Sigmoid colon (tissue), 7 donors: Measurements from ENCODE around the gene PLAAT5. TPM values are rescaled to one million over a fixed set of nuclear protein-coding genes. Genes with fewer than 3 reads are reported as not detected.
"Not testable (repeated sequence)": the region's sequence is repeated elsewhere in the genome, so short reads cannot be mapped to it uniquely, and the experiment has no call there.

Experiments used
- DNase-seq: peaks from one replicate; pipeline ENCODE4 v3.0.0-alpha.2; 2019
- H3K27ac ChIP-seq, 4 donors: fragments of 200-600 bp; sonication (generic); one replicate each; pipeline ENCODE4 v1.5.1; 2016 to 2019; ENCODE audit warnings: mild to moderate bottlenecking in 1 of 4
- H3K27me3 ChIP-seq, 3 donors: fragments of 200-600 bp; sonication (generic); one replicate each; pipeline ENCODE4 v1.5.1; 2019; ENCODE audit warnings: mild to moderate bottlenecking in 1 of 3
- H3K36me3 ChIP-seq, 4 donors: fragments of 200-600 bp; sonication (generic); one replicate each; pipeline ENCODE4 v1.5.1; 2016 to 2019
- H3K4me1 ChIP-seq, 4 donors: fragments of 200-600 bp; sonication (generic); one replicate each; pipeline ENCODE4 v1.5.1; 2017 to 2019
- H3K4me3 ChIP-seq, 4 donors: fragments of 200-600 bp; sonication (generic); one replicate each; pipeline ENCODE4 v1.5.1; 2017 to 2019; ENCODE audit warnings: mild to moderate bottlenecking in 2 of 4, moderate library complexity in 1 of 4
- H3K9me3 ChIP-seq, 4 donors: fragments of 200-600 bp in 3 of 4; sonication (generic) in 3 of 4; one replicate each; pipeline versions ENCODE4 v1.5.1 to v1.6.1; 2013 to 2019
- EP300 ChIP-seq, 4 donors: sonication (generic); formaldehyde crosslinking; IDR thresholded peaks; one replicate each; pipeline ENCODE4 v1.6.1; 2017; ENCODE audit warnings: antibody characterized with exemption in 4 of 4
- POLR2A ChIP-seq, 2 donors: fragments of 450-650 bp; IDR thresholded peaks; one replicate each; pipeline ENCODE4 v1.6.1; 2016; ENCODE audit warnings: antibody characterized with exemption in 2 of 2, mild to moderate bottlenecking in 2 of 2, moderate library complexity in 2 of 2
- POLR2AphosphoS5 ChIP-seq, 4 donors: sonication (generic); formaldehyde crosslinking; IDR thresholded peaks; one replicate each; pipeline ENCODE4 v1.6.1; 2017; ENCODE audit warnings: antibody characterized with exemption in 4 of 4
- WGBS, 2 donors: extraction: QIAGEN DNeasy Blood & Tissue Kit; methylation state at CpG; one replicate each; pipeline ENCODE4 v1.1.7; 2013; 5-methylcytosine and 5-hydroxymethylcytosine counted together
- intact Hi-C: fragments of 100-400 bp; cut with DNase I; formaldehyde crosslinking; loops from one replicate; pipeline ENCODE4 v1.15.1; 2023
- polyA plus RNA-seq, 3 donors: library from polyadenylated mRNA; stranded (reverse); fragments of 200-250 nt; gene quantifications; one replicate each; pipeline ENCODE4 v1.2.3, GENCODE V29; 2013
- total RNA-seq, 4 donors: library from RNA; depleted of rRNA; stranded (reverse); fragments of >200 nt; gene quantifications; one replicate each; pipeline ENCODE4 v1.1.0, GENCODE V29; 2016
- TF ChIP-seq, protein P1 (sequence below), 4 experiments: fragments of 450-650 bp in 3 of 4; fragments of 200-600 bp in 1 of 4; IDR thresholded peaks; one replicate each; pipeline ENCODE4 v1.5.1; 2016 to 2019; ENCODE audit warnings: antibody characterized with exemption in 4 of 4, mild to moderate bottlenecking in 3 of 4, moderate library complexity in 2 of 4
- donor health status: healthy with polysubstance abuse.
- donor health status: Bipolar disorder and iron deficiency.
- donor health status: healthy.

PLAAT5 gene
- total and polyA plus RNA-seq, 7 donors: 1.2 to 8.4 (median 2.3) TPM; not detected in 1

DNA sequence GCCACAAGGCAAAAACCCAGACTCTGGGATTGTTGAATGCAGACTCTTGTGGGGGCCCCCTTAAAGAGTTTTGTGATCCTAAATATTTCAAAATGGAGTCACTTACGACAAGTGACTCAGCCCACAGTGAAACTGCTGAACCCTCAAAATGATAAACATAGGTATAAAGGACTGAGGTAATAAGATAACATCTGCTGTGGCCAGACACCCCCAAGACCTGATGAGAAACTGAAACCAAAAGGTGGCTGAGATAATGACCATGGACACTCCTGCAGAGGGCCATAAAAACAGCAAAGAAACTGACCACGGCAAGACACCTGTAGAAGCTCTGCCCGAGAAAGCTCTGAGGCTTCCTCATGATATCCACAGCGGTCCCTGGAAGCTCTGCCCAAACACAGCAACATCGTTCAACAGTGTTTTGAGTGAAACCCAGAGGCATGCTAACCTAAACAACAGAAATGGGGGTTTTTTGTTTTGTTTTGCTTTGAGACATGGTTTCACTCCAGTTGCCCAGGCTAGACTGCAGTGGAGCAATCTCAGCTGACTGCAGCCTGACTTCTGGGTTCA is 44.0 kb upstream of the PLAAT5 start:
- H3K27ac ChIP-seq: no peak overlapping the region
- H3K4me3 ChIP-seq: no peak overlapping the region
- TF ChIP-seq POLR2AphosphoS5 (IDR thresholded peaks at IDR 0.05): no peak
- TF ChIP-seq EP300 (IDR thresholded peaks at IDR 0.05): no peak
- TF ChIP-seq POLR2A (IDR thresholded peaks at IDR 0.05): no peak
- TF ChIP-seq, protein P1, sequence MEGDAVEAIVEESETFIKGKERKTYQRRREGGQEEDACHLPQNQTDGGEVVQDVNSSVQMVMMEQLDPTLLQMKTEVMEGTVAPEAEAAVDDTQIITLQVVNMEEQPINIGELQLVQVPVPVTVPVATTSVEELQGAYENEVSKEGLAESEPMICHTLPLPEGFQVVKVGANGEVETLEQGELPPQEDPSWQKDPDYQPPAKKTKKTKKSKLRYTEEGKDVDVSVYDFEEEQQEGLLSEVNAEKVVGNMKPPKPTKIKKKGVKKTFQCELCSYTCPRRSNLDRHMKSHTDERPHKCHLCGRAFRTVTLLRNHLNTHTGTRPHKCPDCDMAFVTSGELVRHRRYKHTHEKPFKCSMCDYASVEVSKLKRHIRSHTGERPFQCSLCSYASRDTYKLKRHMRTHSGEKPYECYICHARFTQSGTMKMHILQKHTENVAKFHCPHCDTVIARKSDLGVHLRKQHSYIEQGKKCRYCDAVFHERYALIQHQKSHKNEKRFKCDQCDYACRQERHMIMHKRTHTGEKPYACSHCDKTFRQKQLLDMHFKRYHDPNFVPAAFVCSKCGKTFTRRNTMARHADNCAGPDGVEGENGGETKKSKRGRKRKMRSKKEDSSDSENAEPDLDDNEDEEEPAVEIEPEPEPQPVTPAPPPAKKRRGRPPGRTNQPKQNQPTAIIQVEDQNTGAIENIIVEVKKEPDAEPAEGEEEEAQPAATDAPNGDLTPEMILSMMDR (IDR thresholded peaks at IDR 0.05): no peak
- DNase-seq: no peak
- peaks cover 0 to 30% (median 26%) of the 10 kb centered on the region in 4 donors for H3K4me1 ChIP-seq
- peaks cover 0 to 2% (median 0%) of the 10 kb centered on the region in 4 donors for H3K36me3 ChIP-seq
- intact Hi-C loops: loop anchor here (1.0 kb wide), 1 partner anchor 42 kb away; no protein-coding TSS in a partner anchor
- no peaks in the 10 kb centered on the region for H3K9me3 ChIP-seq
- H3K27me3 ChIP-seq: no peaks in the 10 kb centered on the region
- 68 to 72% methylated on average over 5 of the region's 5 CpGs for WGBS, 2 donors

DNA sequence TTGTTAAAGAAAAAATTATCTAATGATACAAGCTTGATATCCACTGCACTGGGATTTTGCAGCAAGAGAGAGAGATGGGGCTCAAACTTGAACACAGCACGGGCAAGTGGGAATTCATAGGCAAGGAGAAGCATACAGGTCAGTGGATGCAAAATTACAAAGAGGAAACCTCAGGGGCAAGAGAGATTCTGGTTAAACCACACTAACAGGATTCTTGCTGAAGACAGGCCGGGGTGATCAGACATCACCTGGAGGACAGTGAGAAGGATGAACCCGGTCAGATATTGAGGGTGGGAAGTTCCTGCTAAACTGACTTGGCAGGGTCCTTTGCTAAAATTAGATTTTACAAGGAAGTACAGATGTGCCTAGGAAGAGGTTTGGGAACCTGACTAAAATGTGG is 43.1 kb upstream of the PLAAT5 start:
- H3K27ac ChIP-seq: no peak overlapping the region

DNA sequence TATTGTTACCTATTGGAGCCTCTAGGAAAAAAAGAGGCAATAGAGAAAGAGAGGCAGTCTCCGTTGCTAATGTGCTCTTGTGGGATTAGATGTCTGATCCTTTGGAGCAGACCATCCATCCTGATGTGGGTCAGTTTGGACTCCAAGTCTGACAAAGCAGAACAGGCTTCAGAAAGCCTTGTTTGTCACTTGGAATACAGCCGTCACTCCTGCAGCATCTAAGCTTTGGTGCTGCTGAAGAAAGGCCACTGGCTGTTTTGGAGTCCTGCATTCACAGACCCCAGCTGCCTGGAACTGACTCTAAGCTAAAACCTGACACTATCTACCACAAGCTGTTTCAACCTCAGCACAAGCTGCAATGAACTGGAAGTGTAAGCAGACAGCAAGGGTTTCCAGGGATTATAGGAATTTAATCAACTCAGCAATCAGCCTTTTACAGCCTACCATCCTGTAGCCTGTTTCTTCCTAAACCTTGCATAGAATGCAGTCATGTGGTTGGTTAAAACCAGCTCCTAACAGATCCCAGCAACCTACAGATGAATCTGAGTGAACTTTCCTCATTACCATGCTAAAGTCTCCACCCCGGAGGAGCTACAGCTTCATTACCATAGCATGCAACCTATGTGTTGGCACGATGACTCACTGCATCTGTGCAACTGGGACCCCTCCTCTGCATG is 42.0 kb upstream of the PLAAT5 start:
- Histone ChIP-seq H3K36me3 (no peaks in the 10 kb centered on the region), H3K4me1 (peaks cover 0 to 18% (median 17%) of the 10 kb centered on the region in 4 donors), H3K9me3 (no peaks in the 10 kb centered on the region), H3K4me3 (no peak overlapping the region), H3K27ac (no peak overlapping the region), H3K27me3 (no peaks in the 10 kb centered on the region)
- WGBS, 2 donors: 79 to 84% methylated on average over 4 of the region's 4 CpGs
- no peak for DNase-seq
- intact Hi-C loops: no loop called here
- TF ChIP-seq POLR2AphosphoS5 (IDR thresholded peaks at IDR 0.05) (no peak), POLR2A (IDR thresholded peaks at IDR 0.05) (no peak), EP300 (IDR thresholded peaks at IDR 0.05) (no peak)
- TF ChIP-seq, protein P1 (IDR thresholded peaks at IDR 0.05): no peak

More for the DNA sequence above, 43.1 kb upstream of the PLAAT5 start:
- WGBS, 2 donors: 63 to 83% methylated on average over 3 of the region's 3 CpGs
- intact Hi-C loops: loop anchor here (1.0 kb wide), 1 partner anchor 41 kb away; no protein-coding TSS in a partner anchor
- no peak for DNase-seq
- Histone ChIP-seq H3K4me1 (peaks cover 0 to 29% (median 26%) of the 10 kb centered on the region in 4 donors), H3K4me3 (no peak overlapping the region), H3K36me3 (no peaks in the 10 kb centered on the region), H3K9me3 (no peaks in the 10 kb centered on the region), H3K27me3 (no peaks in the 10 kb centered on the region)
- TF ChIP-seq EP300 (IDR thresholded peaks at IDR 0.05) (no peak), POLR2AphosphoS5 (IDR thresholded peaks at IDR 0.05) (no peak)

DNA sequence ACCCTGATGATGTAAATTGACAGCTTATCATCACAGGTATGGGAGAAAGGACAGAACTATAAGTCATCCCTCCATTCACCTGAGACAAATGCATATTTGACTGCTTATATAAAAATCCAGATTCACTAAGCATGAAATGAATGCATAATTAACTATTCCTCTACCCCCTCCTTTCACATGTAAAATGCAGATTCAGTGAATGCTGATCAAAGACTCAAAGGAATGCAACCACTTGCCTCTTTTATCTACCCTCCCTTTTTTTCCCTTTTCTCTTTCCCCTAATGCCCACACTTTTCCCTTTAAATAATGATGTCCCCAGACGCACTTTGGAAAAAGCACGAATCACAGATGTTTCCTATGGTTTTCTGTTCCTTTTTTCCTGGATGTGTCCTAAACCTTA is 41.1 kb upstream of the PLAAT5 start:
- WGBS, 2 donors: 77 to 93% methylated on average over 2 of the region's 2 CpGs
- no peaks in the 10 kb centered on the region for H3K27me3 ChIP-seq
- no peaks in the 10 kb centered on the region for H3K36me3 ChIP-seq
- no peaks in the 10 kb centered on the region for H3K9me3 ChIP-seq
- TF ChIP-seq POLR2A (IDR thresholded peaks at IDR 0.05): no peak
- no peak for TF ChIP-seq POLR2AphosphoS5 (IDR thresholded peaks at IDR 0.05)
- TF ChIP-seq EP300 (IDR thresholded peaks at IDR 0.05): no peak
- TF ChIP-seq, protein P1 (IDR thresholded peaks at IDR 0.05): no peak
- no peak for DNase-seq
- peaks cover 0 to 13% (median 9%) of the 10 kb centered on the region in 4 donors for H3K4me1 ChIP-seq
- H3K27ac ChIP-seq: no peak overlapping the region
- no peak overlapping the region for H3K4me3 ChIP-seq
- intact Hi-C loops: no loop called here

DNA sequence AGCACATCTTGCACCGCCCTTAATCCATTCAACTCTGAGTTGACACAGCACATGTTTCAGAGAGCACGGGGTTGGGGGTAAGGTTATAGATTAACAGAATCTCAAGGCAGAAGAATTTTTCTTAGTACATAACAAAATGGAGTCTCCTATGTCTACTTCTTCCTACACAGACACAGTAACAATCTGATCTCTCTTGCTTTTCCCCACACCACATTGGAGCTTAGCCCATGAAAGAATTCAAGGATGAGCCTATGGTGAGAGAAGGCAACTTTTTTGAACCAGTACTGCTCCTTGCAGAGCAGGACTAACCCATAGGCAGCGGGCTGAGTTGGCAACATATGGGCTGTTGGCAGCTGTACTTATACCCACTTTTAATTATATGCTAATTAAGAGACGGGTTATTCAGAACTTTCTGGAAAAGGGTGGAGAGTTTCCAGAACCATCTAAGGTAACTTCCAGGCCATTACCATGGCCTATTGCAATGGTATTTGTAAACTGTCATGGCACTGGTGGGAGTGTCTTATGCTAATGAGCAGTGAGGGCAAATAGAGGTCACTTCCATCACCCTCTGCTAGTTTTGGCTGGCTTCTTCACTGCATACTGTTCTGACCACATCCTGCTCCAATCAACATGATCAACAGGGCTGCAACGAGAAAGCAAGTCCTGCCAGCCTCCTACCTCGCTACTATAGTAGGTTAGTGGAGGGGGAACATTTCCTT is 40.3 kb upstream of the PLAAT5 start:
- H3K27me3 ChIP-seq, H3K27ac ChIP-seq, H3K4me3 ChIP-seq, intact Hi-C loops, H3K4me1 ChIP-seq, DNase-seq, H3K36me3 ChIP-seq, H3K9me3 ChIP-seq: not testable (repeated sequence)
- WGBS, 2 donors: 64 to 87% methylated on average over 4 of the region's 6 CpGs
